ENCODE results near the gene FBXL15.

FBXL15 gene

GRCh38 chr10:102398172-102399020 is 22.2 kb upstream of the FBXL15 start:
- no peak for DNase-seq (ENCODE audit: low spot score)

GRCh38 chr10:102399217-102400021 is 21.2 kb upstream of the FBXL15 start:
- peak; percentile 93 for DNase-seq (ENCODE audit: low spot score)

DNA sequence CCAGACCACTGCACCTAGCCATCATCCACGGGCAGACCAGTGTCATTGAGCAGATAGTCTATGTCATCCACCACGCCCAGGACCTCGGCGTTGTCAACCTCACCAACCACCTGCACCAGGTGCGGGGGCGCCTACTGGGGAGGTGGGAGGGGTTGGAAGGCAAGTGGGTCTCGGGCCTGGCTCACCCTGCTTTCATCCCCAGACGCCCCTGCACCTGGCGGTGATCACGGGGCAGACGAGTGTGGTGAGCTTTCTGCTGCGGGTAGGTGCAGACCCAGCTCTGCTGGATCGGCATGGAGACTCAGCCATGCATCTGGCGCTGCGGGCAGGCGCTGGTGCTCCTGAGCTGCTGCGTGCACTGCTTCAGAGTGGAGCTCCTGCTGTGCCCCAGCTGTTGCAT is 20.6 kb upstream of the FBXL15 start:
- no peak for DNase-seq (ENCODE audit: low spot score)

DNA sequence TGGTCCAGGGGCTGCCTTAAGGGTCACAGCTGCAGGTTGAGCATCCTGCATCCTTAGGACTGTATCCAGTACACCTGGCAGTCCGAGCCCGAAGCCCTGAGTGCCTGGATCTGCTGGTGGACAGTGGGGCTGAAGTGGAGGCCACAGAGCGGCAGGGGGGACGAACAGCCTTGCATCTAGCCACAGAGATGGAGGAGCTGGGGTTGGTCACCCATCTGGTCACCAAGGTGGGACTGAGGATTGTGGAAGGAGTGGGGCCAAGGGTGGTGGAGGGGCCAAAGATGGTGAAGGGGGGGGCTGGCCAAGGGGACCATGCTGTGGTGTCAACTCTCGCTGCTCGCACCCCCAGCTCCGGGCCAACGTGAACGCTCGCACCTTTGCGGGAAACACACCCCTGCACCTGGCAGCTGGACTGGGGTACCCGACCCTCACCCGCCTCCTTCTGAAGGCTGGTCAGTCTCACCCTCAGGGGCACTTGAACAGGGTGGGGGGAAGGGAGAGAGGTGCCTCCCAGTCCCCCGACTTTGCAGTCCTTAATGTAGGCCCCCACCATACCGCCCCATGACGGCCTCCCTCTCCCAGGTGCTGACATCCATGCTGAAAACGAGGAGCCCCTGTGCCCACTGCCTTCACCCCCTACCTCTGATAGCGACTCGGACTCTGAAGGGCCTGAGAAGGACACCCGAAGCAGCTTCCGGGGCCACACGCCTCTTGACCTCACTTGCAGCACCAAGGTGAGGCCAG is 19.9 kb upstream of the FBXL15 start:
- no peak for DNase-seq (ENCODE audit: low spot score)

- DNase-seq (ENCODE audit: low spot score) = no peak
These were observed 19.3 kb upstream of the FBXL15 start for GRCh38 chr10:102401342-102401654.

- DNase-seq (ENCODE audit: low spot score) = no peak
These were observed 18.7 kb upstream of the FBXL15 start for GRCh38 chr10:102401735-102402511.

DNA sequence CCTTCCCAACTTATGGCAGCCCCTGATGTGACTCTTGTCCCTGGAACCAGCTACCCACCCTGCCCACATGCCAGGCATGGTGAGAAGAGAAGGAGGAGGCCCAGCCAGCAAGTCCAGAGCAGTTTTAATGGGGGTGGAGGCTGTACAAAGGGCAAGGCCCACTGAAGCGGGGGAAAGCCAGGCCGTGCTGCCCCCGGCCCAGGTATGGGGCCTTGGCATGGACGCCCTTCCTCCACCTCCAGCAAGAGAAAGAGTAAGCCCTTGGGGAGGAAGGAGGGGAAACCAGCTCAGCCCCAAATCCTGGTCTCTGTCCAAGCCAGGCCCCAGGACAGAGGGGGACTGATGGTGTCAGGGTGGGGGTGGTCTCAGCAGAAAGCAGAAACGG is 18.1 kb upstream of the FBXL15 start:
- no peak for DNase-seq (ENCODE audit: low spot score)

DNA sequence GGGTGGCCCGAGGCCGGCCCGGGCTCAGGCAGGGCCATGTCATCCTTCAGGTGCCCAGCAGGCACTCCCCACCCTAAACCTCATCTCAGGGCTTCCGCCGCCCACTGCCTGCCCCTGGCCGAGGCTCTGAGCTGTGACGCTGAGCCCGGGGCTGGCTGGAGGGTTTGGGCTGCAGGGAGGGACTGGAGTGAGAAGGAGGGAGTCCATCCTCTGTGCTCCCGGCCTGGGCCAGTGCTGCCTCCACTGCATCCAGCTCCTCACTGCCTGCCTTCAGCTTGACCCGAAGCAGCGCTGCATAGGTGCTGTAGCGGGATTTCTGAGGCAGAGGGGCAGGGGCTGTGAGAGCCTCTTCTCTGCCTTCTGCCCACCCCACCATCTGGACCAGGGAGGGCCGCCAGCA is 17.5 kb upstream of the FBXL15 start:
- DNase-seq (ENCODE audit: low spot score) = no peak

DNA sequence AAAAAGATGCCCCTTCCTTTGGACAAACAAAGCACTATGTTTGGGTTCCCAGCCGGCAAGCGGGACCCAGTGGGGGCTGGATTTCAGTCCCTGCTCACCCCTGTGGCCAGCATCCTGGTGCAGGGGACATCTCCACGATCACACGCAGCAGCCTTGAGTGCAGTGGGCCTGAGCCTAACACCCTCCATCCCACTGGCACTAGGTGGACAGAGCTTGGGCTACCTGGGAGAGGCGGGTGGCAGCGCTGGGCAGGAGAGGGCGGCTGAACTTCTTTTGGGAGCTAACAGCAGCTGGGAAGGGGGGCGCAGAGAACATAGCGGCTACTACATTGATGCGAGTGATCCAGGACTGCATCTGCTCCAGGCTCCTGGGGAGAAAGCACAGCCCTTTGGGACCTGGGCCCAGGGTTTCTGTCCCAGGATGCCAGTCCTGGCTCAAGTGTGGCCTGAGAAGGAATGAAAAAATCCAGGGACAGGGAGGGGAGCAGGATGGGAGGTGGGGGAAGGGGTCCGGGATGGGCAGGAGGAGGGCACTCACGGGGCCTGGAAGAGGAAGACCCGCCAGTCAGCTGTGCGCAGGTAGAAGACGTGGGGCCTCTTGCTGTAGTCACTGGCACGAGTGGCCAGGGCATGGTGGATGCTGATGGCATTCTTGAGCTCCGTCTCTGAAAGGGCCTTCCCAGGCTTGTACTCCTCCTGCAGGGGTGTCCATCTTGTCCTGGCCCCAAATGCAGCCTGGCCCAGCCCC is 16.1 kb upstream of the FBXL15 start:
- DNase-seq (ENCODE audit: low spot score) = no peak

- no peak for DNase-seq (ENCODE audit: low spot score)
These were observed 15.5 kb upstream of the FBXL15 start for GRCh38 chr10:102405108-102405571.

DNA sequence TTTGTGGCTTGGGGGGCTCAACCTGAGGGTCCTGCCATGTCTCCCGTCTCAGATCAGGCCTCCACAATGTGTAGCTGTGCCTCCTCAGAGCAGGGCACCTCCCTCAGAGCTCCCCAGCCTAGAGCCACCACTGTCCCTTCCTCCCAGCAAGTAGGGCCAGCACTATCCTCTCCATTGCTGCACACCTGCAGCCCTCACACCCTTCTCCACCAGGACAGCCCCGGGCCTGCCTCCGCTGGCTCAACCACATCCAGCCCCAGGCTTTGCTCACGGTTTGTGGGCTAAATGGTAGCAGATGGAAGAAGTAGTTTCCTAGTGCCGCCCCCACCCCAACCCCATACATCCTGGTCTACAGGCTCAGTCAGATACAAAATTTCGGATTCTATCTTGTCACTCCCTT is 15.0 kb upstream of the FBXL15 start:
- DNase-seq (ENCODE audit: low spot score) = no peak

GRCh38 chr10:102406815-102407214 is 13.8 kb upstream of the FBXL15 start:
- DNase-seq (ENCODE audit: low spot score) = no peak

GRCh38 chr10:102407425-102408130 is 13.1 kb upstream of the FBXL15 start:
- no peak for DNase-seq (ENCODE audit: low spot score)

DNA sequence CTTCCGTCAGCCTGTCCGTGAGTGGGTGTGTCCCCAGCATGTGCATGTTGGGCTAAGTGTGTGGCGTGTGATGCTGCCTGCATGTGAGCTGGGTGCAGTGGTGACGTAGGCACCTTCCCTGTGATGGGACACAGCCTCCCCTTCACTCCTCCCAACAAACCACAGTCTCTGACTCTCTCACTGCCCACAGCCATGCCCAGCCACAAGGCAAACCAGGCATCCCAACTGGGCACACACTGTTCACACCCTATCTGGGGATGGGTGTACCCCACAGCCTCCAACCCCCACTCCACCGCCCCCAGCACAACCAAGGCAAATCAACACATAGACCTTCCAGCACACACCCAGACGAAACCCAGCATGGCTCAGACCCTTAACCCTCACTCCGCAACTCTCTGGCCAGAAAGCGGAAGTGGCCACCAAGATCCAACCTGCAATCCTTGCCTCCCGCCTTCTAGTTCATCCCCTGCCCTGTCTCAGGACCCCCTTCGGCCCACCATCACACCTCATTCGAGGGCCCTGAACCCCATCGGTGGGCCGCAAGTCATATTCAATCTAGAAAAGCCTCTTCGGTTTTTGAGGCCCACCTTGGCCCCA is 12.4 kb upstream of the FBXL15 start:
- no peak for DNase-seq (ENCODE audit: low spot score)

DNA sequence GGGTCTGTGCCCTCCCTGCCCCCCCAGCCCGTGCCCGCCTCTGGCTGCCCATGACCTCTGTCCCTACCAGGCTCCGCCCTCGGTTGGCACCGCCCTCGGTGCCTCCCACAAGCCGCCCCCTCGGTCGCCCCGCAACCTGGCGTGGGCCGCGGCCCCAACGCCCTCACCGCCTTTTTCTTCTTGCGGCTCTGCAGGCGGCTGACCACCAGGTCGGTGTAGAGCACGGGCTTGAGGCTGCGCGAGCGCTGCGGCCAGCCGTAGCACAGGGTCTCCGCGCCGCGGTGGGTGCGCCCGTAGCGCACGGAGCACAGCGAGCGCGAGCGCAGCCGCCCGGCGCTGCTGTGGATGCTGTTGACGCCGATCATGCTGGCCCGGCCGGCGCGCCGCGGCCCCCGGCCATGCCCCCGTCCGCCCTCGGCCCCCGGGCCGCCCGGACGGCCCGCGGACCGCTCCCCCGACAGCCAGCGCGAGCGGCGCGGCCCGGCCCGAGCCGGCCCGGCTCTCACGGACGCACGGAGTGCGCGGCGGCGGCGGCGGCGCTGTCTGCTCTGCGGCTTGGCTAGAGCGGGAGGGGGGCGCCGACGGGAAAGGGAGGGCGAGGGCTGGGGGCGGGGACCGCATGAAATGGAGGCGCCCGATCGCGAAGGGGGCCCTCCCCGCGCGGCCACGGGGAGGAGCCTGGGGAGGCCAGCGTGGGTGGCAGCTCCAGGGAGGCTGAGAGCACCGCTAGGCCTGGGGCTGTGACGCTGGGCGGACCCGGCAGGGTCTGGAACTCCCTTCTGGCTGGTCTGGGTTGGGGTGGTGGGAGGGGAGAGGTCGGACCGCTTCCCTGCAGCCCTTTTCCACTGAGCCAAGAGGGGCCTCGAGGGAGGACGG is 11.7 kb upstream of the FBXL15 start:
- peak; percentile 65 for DNase-seq (ENCODE audit: low spot score)

DNA sequence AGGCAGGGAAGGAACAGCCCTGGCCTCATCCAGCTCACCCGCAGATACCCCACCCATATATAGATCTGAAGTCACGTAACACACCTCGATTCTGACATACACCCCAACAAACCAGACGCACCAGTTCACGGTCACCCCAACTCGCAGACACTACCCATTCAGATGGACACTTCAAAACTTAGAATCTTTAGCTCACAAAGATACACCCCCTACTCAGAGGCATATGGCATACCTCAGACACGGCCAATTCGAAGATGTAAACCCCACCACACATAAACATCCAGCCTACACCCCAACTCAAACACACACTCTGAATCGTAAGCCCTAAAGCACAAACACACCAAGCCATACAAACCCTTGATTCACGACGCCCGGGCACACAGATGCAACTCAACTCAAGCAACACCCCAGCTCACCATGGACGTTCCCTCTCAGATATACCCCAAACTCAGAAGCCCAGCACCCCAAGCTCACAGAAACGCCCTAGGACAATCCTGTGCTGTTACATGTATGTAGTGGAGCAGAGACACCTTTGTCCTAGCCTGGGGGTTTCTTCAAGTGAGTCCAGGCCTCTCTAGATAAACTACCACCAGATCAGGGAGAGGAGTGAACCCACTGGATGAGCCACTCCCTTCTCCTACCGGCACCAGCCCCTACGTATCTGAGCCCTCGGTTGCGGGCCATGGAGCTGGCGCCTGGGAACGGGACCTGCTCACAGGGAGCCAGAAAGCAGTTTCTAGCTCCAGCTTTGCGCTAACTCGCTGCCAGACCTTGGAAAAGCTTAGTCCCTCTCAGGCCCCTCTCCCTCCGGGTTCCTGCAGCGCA is 10.8 kb upstream of the FBXL15 start:
- no peak for DNase-seq (ENCODE audit: low spot score)

DNA sequence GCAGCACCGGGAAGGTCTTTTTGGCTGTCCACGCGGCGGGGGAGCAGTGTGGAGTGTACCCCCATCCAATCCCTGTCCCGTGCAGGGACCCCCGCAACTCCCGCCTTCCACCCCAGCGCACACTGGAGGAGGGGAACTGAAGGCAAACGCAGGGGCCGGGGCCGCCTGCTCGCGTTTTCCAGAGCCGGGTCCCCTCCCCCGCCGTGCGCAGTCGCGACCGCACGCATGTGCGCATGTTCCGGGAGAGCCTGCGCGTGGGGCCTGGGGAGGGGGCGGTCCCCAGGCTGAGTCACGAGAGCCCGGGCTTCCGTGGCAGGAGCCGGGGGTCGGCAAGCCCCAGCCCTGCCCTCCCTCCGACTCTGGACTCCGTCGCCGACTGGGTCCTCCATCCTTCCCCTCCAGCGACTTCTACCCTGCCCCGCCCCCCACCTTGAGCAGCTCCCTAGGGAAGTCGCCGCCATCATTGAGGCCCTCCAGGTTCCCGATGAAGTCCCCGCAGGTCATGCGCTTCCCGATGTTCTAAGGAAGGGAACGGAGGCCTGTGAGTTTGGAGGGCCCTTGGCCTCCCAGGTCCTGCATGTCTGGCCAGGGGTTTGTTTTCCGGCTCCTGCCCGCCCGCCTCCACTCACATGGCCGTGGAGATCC is 10.1 kb upstream of the FBXL15 start:
- DNase-seq (ENCODE audit: low spot score) = no peak
